Measurements from ENCODE around the gene SLC49A3. TPM values are rescaled to one million over a fixed set of nuclear protein-coding genes. Genes with fewer than 3 reads are reported as not detected.
"Not testable (repeated sequence)": the region's sequence is repeated elsewhere in the genome, so short reads cannot be mapped to it uniquely, and the experiment has no call there.

Gene SLC49A3
- total RNA-seq, 2 experiments from 2014 or later: 0.23 TPM; not detected in 1

- intact Hi-C loops (cut with micrococcal nuclease): no loop called here
- Mint-ChIP-seq H3K4me3 (no peak overlapping the region), H3K36me3 (ENCODE audit: low read depth) (no peaks in the 10 kb centered on the region), H3K27me3 (no peaks in the 10 kb centered on the region), H3K4me1 (ENCODE audit: low read depth) (peaks cover 14% of the 10 kb centered on the region), H3K27ac (no peak overlapping the region), H3K9me3 (no peaks in the 10 kb centered on the region)
- POLR2A ChIA-PET: no interaction called here
- DNase-seq (no peak), ATAC-seq (no peak)
- TF ChIP-seq CTCF (IDR thresholded peaks at IDR 0.05): no peak
- CTCF ChIA-PET: interaction anchor here (1.3 kb wide), 1 partner anchor 18 kb away, joined by 4 read pairs; no protein-coding TSS in a partner anchor
Measured at GRCh38 chr4:702618-703048, 13.7 kb upstream of the SLC49A3 start.

- POLR2A ChIA-PET: no interaction called here
- H3K27me3 Mint-ChIP-seq: no peaks in the 10 kb centered on the region
- no peak for DNase-seq
- no peaks in the 10 kb centered on the region for H3K9me3 Mint-ChIP-seq
- H3K4me1 Mint-ChIP-seq (ENCODE audit: low read depth): peaks cover 13% of the 10 kb centered on the region
- TF ChIP-seq CTCF (IDR thresholded peaks at IDR 0.05): no peak
- CTCF ChIA-PET: interaction anchor here (0.7 to 2.6 kb wide), 2 partner anchors 16 to 98 kb away, joined by 4 to 11 read pairs; no protein-coding TSS in a partner anchor
- intact Hi-C loops (cut with micrococcal nuclease): no loop called here
- ATAC-seq: no peak
- H3K36me3 Mint-ChIP-seq (ENCODE audit: low read depth): no peaks in the 10 kb centered on the region
- no peak overlapping the region for H3K4me3 Mint-ChIP-seq
- no peak overlapping the region for H3K27ac Mint-ChIP-seq
Measured at GRCh38 chr4:700587-701264, 11.8 kb upstream of the SLC49A3 start.

- TF ChIP-seq CTCF (IDR thresholded peaks at IDR 0.05): no peak
- CTCF ChIA-PET: interaction anchor here (0.7 to 2.6 kb wide), 2 partner anchors 16 to 97 kb away, joined by 4 to 11 read pairs; no protein-coding TSS in a partner anchor
- no peaks in the 10 kb centered on the region for H3K27me3 Mint-ChIP-seq
- intact Hi-C loops (cut with micrococcal nuclease): no loop called here
- H3K27ac Mint-ChIP-seq: no peak overlapping the region
- H3K4me1 Mint-ChIP-seq (ENCODE audit: low read depth): peaks cover 10% of the 10 kb centered on the region
- H3K4me3 Mint-ChIP-seq: no peak overlapping the region
- no peaks in the 10 kb centered on the region for H3K9me3 Mint-ChIP-seq
- H3K36me3 Mint-ChIP-seq (ENCODE audit: low read depth): no peaks in the 10 kb centered on the region
- DNase-seq (no peak), ATAC-seq (no peak)
- POLR2A ChIA-PET: no interaction called here
Measured at GRCh38 chr4:699816-700580, 11.0 kb upstream of the SLC49A3 start.

- POLR2A ChIA-PET; DNase-seq; H3K4me1 Mint-ChIP-seq (ENCODE audit: low read depth); H3K4me3 Mint-ChIP-seq; H3K36me3 Mint-ChIP-seq (ENCODE audit: low read depth); H3K27me3 Mint-ChIP-seq; CTCF ChIA-PET; H3K9me3 Mint-ChIP-seq; intact Hi-C loops (cut with micrococcal nuclease); H3K27ac Mint-ChIP-seq; ATAC-seq: not testable (repeated sequence)
Measured at GRCh38 chr4:694341-694940, 5.5 kb upstream of the SLC49A3 start.

- no peak for ATAC-seq
- Mint-ChIP-seq H3K27me3 (peaks cover 3% of the 10 kb centered on the region), H3K36me3 (ENCODE audit: low read depth) (no peaks in the 10 kb centered on the region), H3K27ac (no peak overlapping the region), H3K4me1 (ENCODE audit: low read depth) (no peaks in the 10 kb centered on the region), H3K4me3 (no peak overlapping the region), H3K9me3 (no peaks in the 10 kb centered on the region)
- POLR2A ChIA-PET: no interaction called here
- intact Hi-C loops (cut with micrococcal nuclease): no loop called here
- CTCF ChIA-PET: interaction anchor here (0.7 kb wide), 1 partner anchor 63 kb away, joined by 3 read pairs; no protein-coding TSS in a partner anchor
- DNase-seq: no peak
- no peak for TF ChIP-seq CTCF (IDR thresholded peaks at IDR 0.05)
Measured at GRCh38 chr4:692771-693554, 4.0 kb upstream of the SLC49A3 start.

All from activated CD8-positive, alpha-beta T cell treated with anti-CD3 and anti-CD28 coated beads for 36 hours (primary cell).